H1 (cell line): ENCODE results near the gene ZNF577.

Experiments
- CHD1 ChIP-seq: IDR thresholded peaks from 2 replicates; pipeline ENCODE4 v1.6.1; 2012; ENCODE audit warnings: low read depth, low read length, improper control_type of control experiment
- CTCF ChIP-seq, 3 experiments: IDR thresholded peaks; 1 replicate in 2 of 3; 2 replicates in 1 of 3; pipeline versions ENCODE4 v1.5.1 to v1.6.1; 2011; ENCODE audit warnings: low read length in 3 of 3, mild to moderate bottlenecking in 3 of 3, inconsistent platforms in 2 of 3, low read depth in 1 of 3, moderate library complexity in 1 of 3; ENCODE audit not compliant: insufficient read depth in 1 of 3; ENCODE audit errors: control extremely low read depth in 1 of 3
- EGR1 ChIP-seq: IDR thresholded peaks from 2 replicates; pipeline ENCODE4 v1.6.1; 2011; ENCODE audit warnings: low read depth, low read length, borderline replicate concordance

DNA sequence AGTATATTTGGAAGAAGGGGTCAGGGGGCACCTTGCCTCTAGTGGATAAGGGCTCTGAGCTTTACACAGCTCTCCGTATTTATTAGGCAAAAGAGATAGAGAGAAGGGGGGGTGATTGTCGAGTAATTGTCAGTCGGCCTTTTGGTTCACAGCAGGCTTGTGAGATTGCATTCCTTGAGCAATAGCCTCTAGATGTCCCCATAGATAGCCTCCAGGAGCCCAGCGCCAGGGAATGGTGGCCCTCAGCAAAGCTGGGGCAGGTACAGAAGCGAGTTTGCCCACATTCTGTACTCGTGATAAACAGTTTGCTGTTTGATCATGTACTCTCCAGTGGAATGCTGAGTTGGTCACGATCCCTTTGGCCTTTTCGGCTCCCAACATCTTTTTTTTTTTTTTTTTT, 44.2 kb upstream of the ZNF577 start:
- TF ChIP-seq EGR1 (no peak), CTCF (IDR thresholded peaks at IDR 0.05; ENCODE audit: control extremely low read depth in 1 of 3, insufficient read depth in 1 of 3, low read depth in 1 of 3, low read length in 3 of 3) (no peak), CHD1 (no peak)
